HEK293 (cell line): Measurements from ENCODE around the gene MVB12B.

ENCODE experiments used
- CTCF ChIA-PET: fragments of 350-600 bp; formaldehyde crosslinking; extraction: SDS; loops from one replicate; lab custom pipeline; 2021; ENCODE audit warnings: antibody characterized with exemption; lab: Yijun Ruan, JAX
- POLR2A ChIA-PET: fragments of 300-600 bp; formaldehyde crosslinking; extraction: SDS; loops from one replicate; lab custom pipeline; 2020; ENCODE audit warnings: antibody characterized with exemption, inconsistent platforms; lab: Yijun Ruan, JAX
- H3K27ac ChIP-seq: fragments of 200-500 bp; sonication (Bioruptor generic); 2 replicates; pipeline ENCODE4 v1.5.1; 2014; ENCODE audit warnings: low read depth, low read length, control low read depth, inconsistent platforms; ENCODE audit errors: extremely low read depth
- H3K36me3 ChIP-seq, 2 experiments: fragments of 200-500 bp in 1 of 2; sonication (Bioruptor generic) in 1 of 2; 1 replicate in 1 of 2; 2 replicates in 1 of 2; pipeline ENCODE4 v1.5.1; 2014 to 2017; ENCODE audit warnings: inconsistent platforms in 2 of 2, low read length in 2 of 2; ENCODE audit not compliant: control insufficient read depth in 2 of 2, insufficient read depth in 1 of 2
- H3K4me1 ChIP-seq: fragments of 200-500 bp; sonication (Bioruptor generic); 2 replicates; pipeline ENCODE4 v1.5.1; 2014; ENCODE audit warnings: mild to moderate bottlenecking, low read length, inconsistent platforms; ENCODE audit not compliant: control insufficient read depth, insufficient read depth
- H3K4me3 ChIP-seq: 2 replicates; pipeline ENCODE4 v1.5.1; 2011; ENCODE audit warnings: low read depth, mild to moderate bottlenecking, control low read depth, low read length, moderate library complexity
- H3K9me3 ChIP-seq: fragments of 200-500 bp; sonication (Bioruptor generic); 2 replicates; pipeline ENCODE4 v1.5.1; 2014; ENCODE audit warnings: low read depth, low read length, inconsistent platforms; ENCODE audit not compliant: control insufficient read depth, insufficient read depth
- GFI1B ChIP-seq: fragments of 450-650 bp; formaldehyde crosslinking; IDR thresholded peaks from 2 replicates; pipeline ENCODE4 v1.5.1; 2016; ENCODE audit warnings: missing biosample characterization, missing genetic modification characterization
- HOXC10 ChIP-seq: sonication (generic); formaldehyde crosslinking; IDR thresholded peaks from 2 replicates; pipeline ENCODE4 v1.8.1; 2023; ENCODE audit warnings: mild to moderate bottlenecking, missing genetic modification reagents
- KLF7 ChIP-seq: fragments of 450-650 bp; formaldehyde crosslinking; IDR thresholded peaks from 2 replicates; pipeline ENCODE4 v1.5.1; 2016; ENCODE audit warnings: missing biosample characterization, missing genetic modification characterization, borderline replicate concordance
- KLF8 ChIP-seq: fragments of 450-650 bp; formaldehyde crosslinking; IDR thresholded peaks from 2 replicates; pipeline ENCODE4 v1.5.1; 2016; ENCODE audit warnings: missing biosample characterization, missing genetic modification characterization
- PRDM1 ChIP-seq: fragments of 450-650 bp; formaldehyde crosslinking; IDR thresholded peaks from 2 replicates; pipeline ENCODE4; 2016; ENCODE audit warnings: missing biosample characterization, missing genetic modification characterization
- REPIN1 ChIP-seq: fragments of 450-650 bp; formaldehyde crosslinking; IDR thresholded peaks from 2 replicates; pipeline ENCODE4 v1.5.1; 2017; ENCODE audit warnings: missing biosample characterization, missing genetic modification characterization, low read depth
- SALL2 ChIP-seq: fragments of 450-650 bp; formaldehyde crosslinking; IDR thresholded peaks from 2 replicates; pipeline ENCODE4 v1.5.0; 2017; ENCODE audit warnings: missing biosample characterization, mild to moderate bottlenecking, missing genetic modification characterization, borderline replicate concordance
- SCRT1 ChIP-seq: fragments of 450-650 bp; formaldehyde crosslinking; IDR thresholded peaks from 2 replicates; pipeline ENCODE4 v1.5.1; 2016; ENCODE audit warnings: missing biosample characterization, missing genetic modification characterization, borderline replicate concordance
- SETDB1 ChIP-seq: IDR thresholded peaks from one replicate; pipeline ENCODE4 v1.6.1; 2017; ENCODE audit warnings: mild to moderate bottlenecking, low read length, moderate library complexity, mixed read lengths; ENCODE audit not compliant: insufficient read length
- ZFP3 ChIP-seq: fragments of 450-650 bp; formaldehyde crosslinking; IDR thresholded peaks from 2 replicates; pipeline ENCODE4 v1.5.1; 2016; ENCODE audit warnings: low read depth, missing biosample characterization, missing genetic modification characterization
- ZNF10 ChIP-seq: fragments of 450-650 bp; formaldehyde crosslinking; IDR thresholded peaks from 2 replicates; pipeline ENCODE4 v1.5.1; 2017; ENCODE audit warnings: missing biosample characterization, missing genetic modification characterization
- ZNF132 ChIP-seq: fragments of 450-650 bp; formaldehyde crosslinking; IDR thresholded peaks from 2 replicates; pipeline ENCODE4 v1.5.1; 2017; ENCODE audit warnings: missing biosample characterization, missing genetic modification characterization, borderline replicate concordance
- ZNF146 ChIP-seq: fragments of 450-650 bp; formaldehyde crosslinking; IDR thresholded peaks from 2 replicates; pipeline ENCODE4 v1.5.1; 2016; ENCODE audit warnings: missing biosample characterization, missing genetic modification characterization
- ZNF169 ChIP-seq: fragments of 450-650 bp; formaldehyde crosslinking; IDR thresholded peaks from 2 replicates; pipeline ENCODE4 v1.5.1; 2016; ENCODE audit warnings: missing biosample characterization, missing genetic modification characterization
- ZNF221 ChIP-seq: fragments of 450-650 bp; formaldehyde crosslinking; IDR thresholded peaks from 2 replicates; pipeline ENCODE4 v1.5.1; 2017; ENCODE audit warnings: missing biosample characterization, missing genetic modification characterization, borderline replicate concordance
- ZNF302 ChIP-seq: fragments of 450-650 bp; formaldehyde crosslinking; IDR thresholded peaks from 2 replicates; pipeline ENCODE4 v1.5.1; 2016; ENCODE audit warnings: missing biosample characterization, missing genetic modification characterization, low read depth
- ZNF335 ChIP-seq: fragments of 450-650 bp; formaldehyde crosslinking; conservative IDR thresholded peaks from 2 replicates; pipeline ENCODE4 v1.5.1; 2016; ENCODE audit warnings: missing biosample characterization, missing genetic modification characterization
- ZNF394 ChIP-seq: fragments of 450-650 bp; formaldehyde crosslinking; IDR thresholded peaks from 2 replicates; pipeline ENCODE4 v1.5.1; 2016; ENCODE audit warnings: missing biosample characterization, missing genetic modification characterization, mild to moderate bottlenecking, moderate library complexity, borderline replicate concordance
- ZNF521 ChIP-seq: fragments of 450-650 bp; formaldehyde crosslinking; IDR thresholded peaks from 2 replicates; pipeline ENCODE4 v1.5.1; 2017; ENCODE audit warnings: missing biosample characterization, mild to moderate bottlenecking, missing genetic modification characterization
- ZNF664 ChIP-seq: fragments of 450-650 bp; formaldehyde crosslinking; IDR thresholded peaks from 2 replicates; pipeline ENCODE4 v1.5.1; 2016; ENCODE audit warnings: missing biosample characterization, missing genetic modification characterization
- ZNF677 ChIP-seq: fragments of 450-650 bp; IDR thresholded peaks from 2 replicates; pipeline ENCODE4 v1.5.0; 2018; ENCODE audit warnings: missing biosample characterization, mild to moderate bottlenecking, missing genetic modification characterization, moderate library complexity
- ZNF777 ChIP-seq: fragments of 450-650 bp; formaldehyde crosslinking; IDR thresholded peaks from 2 replicates; pipeline ENCODE4 v1.5.1; 2017; ENCODE audit warnings: missing biosample characterization, missing genetic modification characterization, borderline replicate concordance
- TF ChIP-seq, protein P1 (sequence below): fragments of 450-650 bp; formaldehyde crosslinking; IDR thresholded peaks from 2 replicates; pipeline ENCODE4 v1.5.1; 2016; ENCODE audit warnings: missing biosample characterization, missing genetic modification characterization

The MVB12B gene

DNA sequence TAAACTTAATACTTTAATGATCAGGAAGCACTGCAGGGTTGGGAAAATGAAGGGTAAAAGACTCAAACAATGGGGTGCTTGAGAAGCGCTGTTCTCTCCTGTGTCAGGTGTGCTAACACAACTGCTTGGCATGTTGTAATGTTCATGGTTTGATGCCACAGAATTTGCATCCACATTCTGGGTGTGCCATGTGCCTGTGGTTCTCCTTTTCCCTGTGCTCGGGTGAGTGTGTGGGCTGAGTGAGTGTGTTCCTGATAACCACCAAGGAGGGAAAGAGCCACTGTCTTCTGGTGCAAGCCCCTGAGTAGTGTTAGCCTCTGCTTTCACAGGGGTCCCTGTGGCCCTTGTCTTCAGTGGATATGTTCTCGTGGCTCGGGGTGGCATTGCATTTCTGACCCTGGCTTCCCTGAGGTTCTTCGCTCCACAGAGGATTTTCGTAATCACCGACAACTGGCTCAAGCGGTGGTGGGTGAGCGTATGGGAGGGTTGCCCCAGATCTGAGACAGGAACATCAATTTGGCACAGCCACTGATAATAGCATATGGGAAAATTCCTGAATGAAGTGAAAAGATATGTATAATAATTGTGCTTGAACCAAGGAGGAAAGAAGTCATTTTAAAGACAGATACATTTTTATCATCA, 102.0 kb downstream of the MVB12B start:
- TF ChIP-seq ZNF335 (tag by site-specific recombination) (no peak), HOXC10 (CRISPR knock-in tag) (no peak), SETDB1 (no peak), KLF7 (tag by site-specific recombination) (no peak), SALL2 (no peak), ZNF10 (tag by site-specific recombination) (no peak), ZNF664 (tag by site-specific recombination) (no peak), ZNF394 (no peak), ZFP3 (tag by site-specific recombination) (no peak), GFI1B (tag by site-specific recombination) (no peak), SCRT1 (tag by site-specific recombination) (no peak), ZNF169 (tag by site-specific recombination) (no peak), ZNF132 (no peak), KLF8 (no peak), ZNF221 (tag by site-specific recombination) (no peak), ZNF302 (tag by site-specific recombination) (no peak)
- TF ChIP-seq, protein P1, sequence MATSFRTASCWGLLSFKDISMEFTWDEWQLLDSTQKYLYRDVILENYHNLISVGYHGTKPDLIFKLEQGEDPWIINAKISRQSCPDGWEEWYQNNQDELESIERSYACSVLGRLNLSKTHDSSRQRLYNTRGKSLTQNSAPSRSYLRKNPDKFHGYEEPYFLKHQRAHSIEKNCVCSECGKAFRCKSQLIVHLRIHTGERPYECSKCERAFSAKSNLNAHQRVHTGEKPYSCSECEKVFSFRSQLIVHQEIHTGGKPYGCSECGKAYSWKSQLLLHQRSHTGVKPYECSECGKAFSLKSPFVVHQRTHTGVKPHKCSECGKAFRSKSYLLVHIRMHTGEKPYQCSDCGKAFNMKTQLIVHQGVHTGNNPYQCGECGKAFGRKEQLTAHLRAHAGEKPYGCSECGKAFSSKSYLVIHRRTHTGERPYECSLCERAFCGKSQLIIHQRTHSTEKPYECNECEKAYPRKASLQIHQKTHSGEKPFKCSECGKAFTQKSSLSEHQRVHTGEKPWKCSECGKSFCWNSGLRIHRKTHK: no peak
- TF ChIP-seq, all 188 proteins: peak for 0
- ChIA-PET CTCF (no interaction called here), POLR2A (no interaction called here)
- Histone ChIP-seq H3K36me3 (peaks cover 0 to 18% of the 10 kb centered on the region in 2 experiments; a peak in 1 of 3 replicates), H3K4me3 (no peak overlapping the region), H3K9me3 (no peaks in the 10 kb centered on the region), H3K27ac (no peak overlapping the region), H3K4me1 (no peaks in the 10 kb centered on the region)

DNA sequence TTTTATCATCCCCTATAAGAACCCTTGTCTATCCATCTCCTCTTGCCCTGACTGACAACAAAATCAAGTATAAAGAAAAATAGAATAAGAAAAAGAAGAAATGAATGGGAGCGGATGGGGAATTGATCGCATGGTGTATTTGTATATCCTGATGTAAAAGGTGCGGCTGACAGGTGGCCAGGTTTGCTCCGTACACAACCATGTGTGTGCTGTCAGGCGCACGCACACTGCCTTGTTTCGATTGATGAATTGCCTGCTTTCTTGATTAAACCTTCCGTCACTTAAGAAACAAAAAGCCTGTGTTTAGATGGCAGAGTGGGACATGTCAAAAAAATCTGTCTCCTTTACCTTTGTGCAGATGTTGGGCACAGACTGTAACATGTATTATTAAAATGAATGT, 102.6 kb downstream of the MVB12B start:
- Histone ChIP-seq H3K27ac (no peak overlapping the region), H3K4me1 (no peaks in the 10 kb centered on the region), H3K9me3 (no peaks in the 10 kb centered on the region), H3K36me3 (peaks cover 0 to 13% of the 10 kb centered on the region in 2 experiments; a peak in 1 of 3 replicates), H3K4me3 (no peak overlapping the region)
- ChIA-PET POLR2A (no interaction called here), CTCF (no interaction called here)
- TF ChIP-seq REPIN1 (tag by site-specific recombination) (no peak), ZNF777 (tag by site-specific recombination) (no peak), ZNF677 (tag by site-specific recombination) (no peak), ZNF146 (tag by site-specific recombination) (no peak), PRDM1 (no peak), ZNF521 (tag by site-specific recombination) (no peak)
- TF ChIP-seq, protein P1: no peak
